ACC112 (cell line): ENCODE results near the gene PAPOLG.
"Not testable (repeated sequence)": the region's sequence is repeated elsewhere in the genome, so short reads cannot be mapped to it uniquely, and the experiment has no call there.

ENCODE experiments used
- H2AFZ ChIP-seq: fragments of 200-600 bp; sonication (generic); one replicate; pipeline ENCODE4 v1.6.0; 2017; ENCODE audit warnings: antibody characterized with exemption, low read length; ENCODE audit not compliant: unreplicated experiment
- H3K27ac ChIP-seq: fragments of 200-600 bp; sonication (generic); 2 replicates; pipeline ENCODE4 v1.5.1; 2014; ENCODE audit warnings: low read depth, mild to moderate bottlenecking, antibody characterized with exemption, low read length, moderate library complexity
- H3K27me3 ChIP-seq: fragments of 200-600 bp; sonication (generic); 2 replicates; pipeline ENCODE4 v1.6.1; 2014; ENCODE audit warnings: mild to moderate bottlenecking, antibody characterized with exemption, low read length, moderate library complexity, mixed read lengths; ENCODE audit not compliant: insufficient read depth
- H3K36me3 ChIP-seq: fragments of 200-600 bp; sonication (generic); 2 replicates; pipeline ENCODE4 v1.6.1; 2016; ENCODE audit warnings: mild to moderate bottlenecking, antibody characterized with exemption, low read length, moderate library complexity, mixed read lengths; ENCODE audit not compliant: insufficient read depth
- H3K4me1 ChIP-seq: fragments of 200-600 bp; sonication (generic); one replicate; pipeline ENCODE4 v1.6.1; 2016; ENCODE audit warnings: low read length, mixed read lengths; ENCODE audit not compliant: insufficient read depth, unreplicated experiment, control insufficient read depth
- H3K4me3 ChIP-seq: fragments of 200-600 bp; sonication (generic); 2 replicates; pipeline ENCODE4 v1.5.1; 2014; ENCODE audit warnings: mild to moderate bottlenecking, low read depth, low read length
- H3K79me2 ChIP-seq: fragments of 200-600 bp; sonication (generic); one replicate; pipeline ENCODE4 v1.6.0; 2016; ENCODE audit warnings: low read length; ENCODE audit not compliant: control insufficient read depth, unreplicated experiment, insufficient read depth

The PAPOLG gene

GRCh38 chr2:60823694-60824305 lies 67.7 kb downstream of the PAPOLG start:
- no peaks in the 10 kb centered on the region for H3K36me3 ChIP-seq
- H3K79me2 ChIP-seq = no peaks in the 10 kb centered on the region
- H3K27me3 ChIP-seq = no peaks in the 10 kb centered on the region
- no peak overlapping the region for H3K27ac ChIP-seq
- no peak overlapping the region for H2AFZ ChIP-seq
- no peaks in the 10 kb centered on the region for H3K4me1 ChIP-seq
- no peak overlapping the region for H3K4me3 ChIP-seq

GRCh38 chr2:60825666-60826065 lies 69.6 kb downstream of the PAPOLG start:
- H3K27me3 ChIP-seq = peaks cover 14% of the 10 kb centered on the region
- no peak overlapping the region for H3K4me3 ChIP-seq
- no peak overlapping the region for H3K27ac ChIP-seq
- no peaks in the 10 kb centered on the region for H3K4me1 ChIP-seq
- no peaks in the 10 kb centered on the region for H3K36me3 ChIP-seq
- H3K79me2 ChIP-seq = no peaks in the 10 kb centered on the region
- H2AFZ ChIP-seq = no peak overlapping the region

- Histone ChIP-seq H3K4me1 (no peaks in the 10 kb centered on the region), H3K36me3 (no peaks in the 10 kb centered on the region), H3K27ac (no peak overlapping the region), H2AFZ (no peak overlapping the region), H3K27me3 (peaks cover 19% of the 10 kb centered on the region), H3K79me2 (no peaks in the 10 kb centered on the region), H3K4me3 (no peak overlapping the region)
Observed at GRCh38 chr2:60826111-60826510, 70.0 kb downstream of the PAPOLG start.

- H3K36me3 ChIP-seq, H3K27ac ChIP-seq, H3K79me2 ChIP-seq, H2AFZ ChIP-seq, H3K4me1 ChIP-seq, H3K4me3 ChIP-seq: not testable (repeated sequence)
- H3K27me3 ChIP-seq = peaks cover 26% of the 10 kb centered on the region
Observed at GRCh38 chr2:60826860-60827259, 70.8 kb downstream of the PAPOLG start.

- Histone ChIP-seq H3K27ac (no peak overlapping the region), H3K4me3 (no peak overlapping the region), H3K79me2 (no peaks in the 10 kb centered on the region), H3K27me3 (peaks cover 29% of the 10 kb centered on the region), H2AFZ (no peak overlapping the region), H3K4me1 (no peaks in the 10 kb centered on the region), H3K36me3 (no peaks in the 10 kb centered on the region)
Observed at GRCh38 chr2:60827369-60827768, 71.3 kb downstream of the PAPOLG start.

- Histone ChIP-seq H3K27me3 (peaks cover 65% of the 10 kb centered on the region), H3K4me1 (no peaks in the 10 kb centered on the region), H3K27ac (no peak overlapping the region), H2AFZ (no peak overlapping the region), H3K79me2 (no peaks in the 10 kb centered on the region), H3K4me3 (no peak overlapping the region), H3K36me3 (no peaks in the 10 kb centered on the region)
Observed at GRCh38 chr2:60830991-60831390, 74.9 kb downstream of the PAPOLG start.

GRCh38 chr2:60831921-60832320 lies 75.9 kb downstream of the PAPOLG start:
- Histone ChIP-seq H2AFZ (no peak overlapping the region), H3K4me1 (no peaks in the 10 kb centered on the region), H3K4me3 (no peak overlapping the region), H3K36me3 (no peaks in the 10 kb centered on the region), H3K27me3 (peaks cover 74% of the 10 kb centered on the region), H3K27ac (no peak overlapping the region), H3K79me2 (no peaks in the 10 kb centered on the region)

- no peak overlapping the region for H3K27ac ChIP-seq
- no peaks in the 10 kb centered on the region for H3K79me2 ChIP-seq
- H3K4me3 ChIP-seq = no peak overlapping the region
- H3K27me3 ChIP-seq = peaks cover 79% of the 10 kb centered on the region
- no peaks in the 10 kb centered on the region for H3K36me3 ChIP-seq
- H3K4me1 ChIP-seq = no peaks in the 10 kb centered on the region
- no peak overlapping the region for H2AFZ ChIP-seq
Observed at GRCh38 chr2:60832621-60833020, 76.6 kb downstream of the PAPOLG start.

- Histone ChIP-seq H2AFZ (no peak overlapping the region), H3K79me2 (no peaks in the 10 kb centered on the region), H3K4me3 (no peak overlapping the region), H3K36me3 (no peaks in the 10 kb centered on the region), H3K4me1 (no peaks in the 10 kb centered on the region), H3K27me3 (peaks cover 82% of the 10 kb centered on the region), H3K27ac (no peak overlapping the region)
Observed at GRCh38 chr2:60834270-60834717, 78.2 kb downstream of the PAPOLG start.

GRCh38 chr2:60836491-60836890 lies 80.4 kb downstream of the PAPOLG start:
- Histone ChIP-seq H3K79me2 (no peaks in the 10 kb centered on the region), H3K4me1 (no peaks in the 10 kb centered on the region), H3K27ac (no peak overlapping the region), H2AFZ (no peak overlapping the region), H3K36me3 (no peaks in the 10 kb centered on the region), H3K27me3 (peaks cover 60% of the 10 kb centered on the region), H3K4me3 (no peak overlapping the region)

GRCh38 chr2:60837123-60837522 lies 81.1 kb downstream of the PAPOLG start:
- H3K79me2 ChIP-seq = no peaks in the 10 kb centered on the region
- H3K4me1 ChIP-seq = no peaks in the 10 kb centered on the region
- H2AFZ ChIP-seq = no peak overlapping the region
- no peaks in the 10 kb centered on the region for H3K36me3 ChIP-seq
- H3K27me3 ChIP-seq = peaks cover 56% of the 10 kb centered on the region
- H3K27ac ChIP-seq = no peak overlapping the region
- H3K4me3 ChIP-seq = no peak overlapping the region
